HepG2 (cell line): ENCODE data around the gene STAB2. TPM values are rescaled to one million over a fixed set of nuclear protein-coding genes. Genes with fewer than 3 reads are reported as not detected.

Experiments
- ATAC-seq: fragments of 200-7000 bp; cut with Tn5 transposase; 3 replicates; pipeline ENCODE4 v1.9.1; 2020; ENCODE audit warnings: mild to moderate bottlenecking, moderate library complexity
- BruUV-seq: library from RNA; stranded (reverse); fragments of 400-500 nt; replicated peaks from 2 replicates; lab custom pipeline; 2021; lab: Mats Ljungman, UMichigan
- CTCF ChIA-PET: fragments of 300-600 bp; formaldehyde crosslinking; extraction: SDS; loops from one replicate; lab custom pipeline; 2021; ENCODE audit warnings: low total read pairs, inconsistent platforms, low intra/inter-chr PET ratio; lab: Yijun Ruan, JAX
- POLR2A ChIA-PET: fragments of 350-600 bp; sonication (Branson Sonifier 250); formaldehyde crosslinking; loops from one replicate; lab custom pipeline; 2020; ENCODE audit warnings: antibody characterized with exemption, inconsistent platforms; lab: Yijun Ruan, JAX
- DNase-seq: peaks from one replicate; pipeline ENCODE4 v3.0.0-alpha.2; 2015; ENCODE audit warnings: low spot score
- FAIRE-seq: peaks from 3 replicates; lab custom pipeline; 2011; peaks lifted over from hg19 to GRCh38; lab: Jason Lieb, UNC
- H2AFZ ChIP-seq: one replicate; pipeline ENCODE4 v1.6.1; 2011; ENCODE audit warnings: low read length, inconsistent platforms
- H3K27ac ChIP-seq: fragments of 300-600 bp; 3 replicates; pipeline ENCODE4 v1.8.0; 2011; ENCODE audit warnings: mixed run types, mild to moderate bottlenecking, mixed read lengths, low read length, inconsistent platforms; ENCODE audit not compliant: insufficient read depth; ENCODE audit errors: extremely low read length
- H3K27me3 ChIP-seq, 2 experiments: fragments of 200-600 bp in 1 of 2; 2 replicates in 1 of 2; 3 replicates in 1 of 2; pipeline versions ENCODE4 v1.6.0 to v1.8.0; 2011; ENCODE audit warnings: low read length in 2 of 2, mild to moderate bottlenecking in 2 of 2, moderate library complexity in 2 of 2, inconsistent platforms in 1 of 2; ENCODE audit not compliant: insufficient read depth in 2 of 2, control insufficient read depth in 1 of 2
- H3K36me3 ChIP-seq, 2 experiments: fragments of 200-600 bp in 1 of 2; replicated peaks in 1 of 2; 2 replicates in 1 of 2; 3 replicates in 1 of 2; pipeline versions ENCODE4 v1.5.1 to v1.8.0; 2011; ENCODE audit warnings: low read length in 2 of 2, inconsistent platforms in 1 of 2; ENCODE audit not compliant: insufficient read depth in 2 of 2, control insufficient read depth in 1 of 2
- H3K4me1 ChIP-seq: 2 replicates; pipeline ENCODE4 v1.5.1; 2012; ENCODE audit warnings: low read length, inconsistent platforms; ENCODE audit not compliant: insufficient read depth
- H3K4me2 ChIP-seq: 2 replicates; pipeline ENCODE4 v1.6.0; 2011; ENCODE audit warnings: low read depth, low read length, inconsistent platforms
- H3K4me3 ChIP-seq, 3 experiments: fragments of 200-600 bp in 1 of 3; sonication (generic), shearing (Covaris generic) in 1 of 3; replicated peaks in 1 of 3; 2 replicates each; pipeline ENCODE4 v1.5.1; 2011 to 2016; ENCODE audit warnings: low read length in 3 of 3, inconsistent platforms in 2 of 3, low read depth in 2 of 3, mild to moderate bottlenecking in 2 of 3, control low read depth in 1 of 3, mixed read lengths in 1 of 3; ENCODE audit not compliant: insufficient read depth in 1 of 3
- H3K79me2 ChIP-seq: one replicate; pipeline ENCODE4 v1.6.1; 2011; ENCODE audit warnings: low read length, inconsistent platforms; ENCODE audit not compliant: insufficient read depth
- H3K9ac ChIP-seq: 2 replicates; pipeline ENCODE4 v1.6.0; 2011; ENCODE audit warnings: mild to moderate bottlenecking, low read depth, low read length, inconsistent platforms; ENCODE audit not compliant: insufficient read depth
- H3K9me3 ChIP-seq: 2 replicates; pipeline ENCODE4 v1.5.1; 2012; ENCODE audit warnings: mild to moderate bottlenecking, low read length
- H4K20me1 ChIP-seq: 2 replicates; pipeline ENCODE4 v1.6.0; 2011; ENCODE audit warnings: inconsistent platforms, mild to moderate bottlenecking, low read length, moderate library complexity; ENCODE audit not compliant: insufficient read depth
- CCDC6 ChIP-seq: sonication (generic); formaldehyde crosslinking; IDR thresholded peaks from 2 replicates; pipeline ENCODE4 v1.8.1; 2022; ENCODE audit warnings: mild to moderate bottlenecking, missing genetic modification reagents, moderate library complexity
- JUNB ChIP-seq: sonication (generic); formaldehyde crosslinking; IDR thresholded peaks from 2 replicates; pipeline ENCODE4 v1.8.0; 2022; ENCODE audit warnings: missing genetic modification reagents, mild to moderate bottlenecking, borderline replicate concordance
- KDM2A ChIP-seq: sonication (generic); formaldehyde crosslinking; IDR thresholded peaks from 2 replicates; pipeline ENCODE4 v1.4.0; 2020; ENCODE audit warnings: low read depth, missing genetic modification reagents, borderline replicate concordance
- PTBP1 ChIP-seq: fragments of 200-400 bp; formaldehyde crosslinking; IDR thresholded peaks from 2 replicates; pipeline ENCODE4 v1.6.1; 2018; ENCODE audit warnings: low read length, low read depth; ENCODE audit not compliant: poor library complexity, severe bottlenecking
- TBX3 ChIP-seq: fragments of 450-650 bp; IDR thresholded peaks from 2 replicates; pipeline ENCODE4 v1.6.1; 2017; ENCODE audit warnings: antibody characterized with exemption, mild to moderate bottlenecking, inconsistent platforms, borderline replicate concordance
- WGBS: methylation state at CpG from one replicate; pipeline ENCODE4 v1.1.6; 2017; ENCODE audit warnings: low lambda C conversion rate; 5-methylcytosine and 5-hydroxymethylcytosine counted together
- in situ Hi-C: cut with HindIII; loops from 2 replicates; pipeline ENCODE4 v1.10.0; 2017; ENCODE audit warnings: low pct_unique_long_range_greater_than_20kb; ENCODE audit not compliant: extremely low pct_ligation_motif_present
- intact Hi-C: fragments of 100-400 bp; cut with micrococcal nuclease; formaldehyde crosslinking; loops from one replicate; pipeline ENCODE4 v1.10.0; 2022; ENCODE audit not compliant: unreplicated experiment
- polyA plus RNA-seq, 8 experiments: library from polyadenylated mRNA; depleted of rRNA in 3 of 8; stranded (reverse) in 7 of 8; unstranded in 1 of 8; fragments of >200 nt; fragmentation: Illumina TruSeq in 4 of 8; extraction: Trizol in 4 of 8; gene quantifications; 2 replicates each; pipeline versions ENCODE4 v1.2.1 to v1.2.3, GENCODE V29; 2011 to 2016; ENCODE audit warnings: low read depth in 4 of 8, missing spikeins in 1 of 8, mixed read lengths in 1 of 8; ENCODE audit not compliant: insufficient read depth in 1 of 8
- total RNA-seq, 5 experiments: library from RNA; depleted of rRNA; stranded (reverse); fragments of >200 nt; fragmentation: Illumina TruSeq; extraction: Trizol; gene quantifications; 2 replicates each; pipeline ENCODE4 v1.2.3, GENCODE V29; 2016; ENCODE audit warnings: low read depth in 1 of 5
- TF ChIP-seq, protein P1 (sequence below): sonication (generic); formaldehyde crosslinking; IDR thresholded peaks from 2 replicates; pipeline ENCODE4 v1.4.0; 2020; ENCODE audit warnings: missing genetic modification reagents
- TF ChIP-seq, protein P2 (sequence below): sonication (generic); formaldehyde crosslinking; IDR thresholded peaks from 2 replicates; pipeline ENCODE4 v1.5.0; 2020; ENCODE audit warnings: missing genetic modification reagents
- TF ChIP-seq, protein P3 (sequence below), 2 experiments: sonication (generic) in 1 of 2; formaldehyde crosslinking in 1 of 2; IDR thresholded peaks; 2 replicates each; pipeline versions ENCODE4 v1.4.0 to v1.6.1; 2018 to 2020; ENCODE audit warnings: missing genetic modification reagents in 2 of 2, borderline replicate concordance in 1 of 2, low read depth in 1 of 2, mild to moderate bottlenecking in 1 of 2, missing biosample characterization in 1 of 2
- TF ChIP-seq, protein P4 (sequence below): conservative IDR thresholded peaks from 2 replicates; pipeline ENCODE4 v1.6.1; 2018; ENCODE audit warnings: missing genetic modification reagents
- TF ChIP-seq, protein P5 (sequence below): IDR thresholded peaks from 2 replicates; pipeline ENCODE4 v1.6.1; 2016; ENCODE audit warnings: missing compliant biosample characterization, missing genetic modification reagents, borderline replicate concordance

The STAB2 gene
- total and polyA plus RNA-seq, 2 of the 13 experiments (the other 11 are each of a cell fraction or from before 2014, with no cell fraction given): not detected

DNA sequence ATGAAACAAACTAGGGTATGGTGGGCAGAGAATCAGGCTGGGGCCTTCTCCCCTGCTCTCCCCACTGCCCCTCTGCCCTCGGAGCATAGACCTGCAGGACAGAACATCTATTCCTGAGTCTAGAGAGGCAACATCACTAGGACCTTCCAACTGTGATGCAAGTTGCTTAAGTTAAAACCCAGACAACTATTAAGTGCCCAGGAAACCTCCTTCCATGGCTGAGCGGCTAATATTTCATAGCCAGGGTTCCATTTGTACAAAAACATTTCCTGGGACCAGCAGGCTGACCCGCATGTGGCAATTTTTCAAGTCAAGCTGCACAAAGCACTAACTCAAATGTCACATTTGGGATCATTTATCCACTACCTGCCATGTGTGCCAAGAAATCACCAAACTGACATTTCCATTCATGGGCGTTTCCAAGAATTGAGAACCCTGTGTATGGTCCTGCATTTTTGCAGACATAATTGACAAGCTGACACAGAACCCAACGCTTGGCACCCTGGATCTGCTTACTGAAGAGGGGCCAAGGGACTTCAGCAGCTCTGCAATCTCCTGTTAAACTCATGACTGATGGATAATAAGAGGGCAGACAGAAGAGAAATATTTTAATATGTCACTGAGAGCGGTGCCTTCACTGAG, 221.3 kb downstream of the STAB2 start:
- Histone ChIP-seq H3K79me2 (no peaks in the 10 kb centered on the region), H3K9me3 (no peaks in the 10 kb centered on the region), H3K4me2 (no peak overlapping the region), H3K36me3 (peaks cover 15 to 22% of the 10 kb centered on the region in 2 experiments), H3K9ac (no peak overlapping the region), H3K4me1 (peaks cover 27% of the 10 kb centered on the region), H4K20me1 (no peaks in the 10 kb centered on the region; the same call in 1 of the 2 replicates), H2AFZ (no peak overlapping the region), H3K4me3 (no peak overlapping the region), H3K27ac (no peak overlapping the region), H3K27me3 (no peaks in the 10 kb centered on the region)
- 93% methylated on average over 5 of the region's 6 CpGs for WGBS
- no peak for ATAC-seq
- intact Hi-C loops: no loop called here
- no peak for FAIRE-seq
- ChIA-PET POLR2A (no interaction called here), CTCF (no interaction called here)
- no peak for DNase-seq
- no TSS peak for BruUV-seq
- in situ Hi-C loops: no loop called here
- TF ChIP-seq TBX3 (no peak), JUNB (CRISPR knock-in tag) (no peak), KDM2A (CRISPR knock-in tag) (no peak), PTBP1 (no peak), CCDC6 (CRISPR knock-in tag) (no peak)
- TF ChIP-seq, protein P1, sequence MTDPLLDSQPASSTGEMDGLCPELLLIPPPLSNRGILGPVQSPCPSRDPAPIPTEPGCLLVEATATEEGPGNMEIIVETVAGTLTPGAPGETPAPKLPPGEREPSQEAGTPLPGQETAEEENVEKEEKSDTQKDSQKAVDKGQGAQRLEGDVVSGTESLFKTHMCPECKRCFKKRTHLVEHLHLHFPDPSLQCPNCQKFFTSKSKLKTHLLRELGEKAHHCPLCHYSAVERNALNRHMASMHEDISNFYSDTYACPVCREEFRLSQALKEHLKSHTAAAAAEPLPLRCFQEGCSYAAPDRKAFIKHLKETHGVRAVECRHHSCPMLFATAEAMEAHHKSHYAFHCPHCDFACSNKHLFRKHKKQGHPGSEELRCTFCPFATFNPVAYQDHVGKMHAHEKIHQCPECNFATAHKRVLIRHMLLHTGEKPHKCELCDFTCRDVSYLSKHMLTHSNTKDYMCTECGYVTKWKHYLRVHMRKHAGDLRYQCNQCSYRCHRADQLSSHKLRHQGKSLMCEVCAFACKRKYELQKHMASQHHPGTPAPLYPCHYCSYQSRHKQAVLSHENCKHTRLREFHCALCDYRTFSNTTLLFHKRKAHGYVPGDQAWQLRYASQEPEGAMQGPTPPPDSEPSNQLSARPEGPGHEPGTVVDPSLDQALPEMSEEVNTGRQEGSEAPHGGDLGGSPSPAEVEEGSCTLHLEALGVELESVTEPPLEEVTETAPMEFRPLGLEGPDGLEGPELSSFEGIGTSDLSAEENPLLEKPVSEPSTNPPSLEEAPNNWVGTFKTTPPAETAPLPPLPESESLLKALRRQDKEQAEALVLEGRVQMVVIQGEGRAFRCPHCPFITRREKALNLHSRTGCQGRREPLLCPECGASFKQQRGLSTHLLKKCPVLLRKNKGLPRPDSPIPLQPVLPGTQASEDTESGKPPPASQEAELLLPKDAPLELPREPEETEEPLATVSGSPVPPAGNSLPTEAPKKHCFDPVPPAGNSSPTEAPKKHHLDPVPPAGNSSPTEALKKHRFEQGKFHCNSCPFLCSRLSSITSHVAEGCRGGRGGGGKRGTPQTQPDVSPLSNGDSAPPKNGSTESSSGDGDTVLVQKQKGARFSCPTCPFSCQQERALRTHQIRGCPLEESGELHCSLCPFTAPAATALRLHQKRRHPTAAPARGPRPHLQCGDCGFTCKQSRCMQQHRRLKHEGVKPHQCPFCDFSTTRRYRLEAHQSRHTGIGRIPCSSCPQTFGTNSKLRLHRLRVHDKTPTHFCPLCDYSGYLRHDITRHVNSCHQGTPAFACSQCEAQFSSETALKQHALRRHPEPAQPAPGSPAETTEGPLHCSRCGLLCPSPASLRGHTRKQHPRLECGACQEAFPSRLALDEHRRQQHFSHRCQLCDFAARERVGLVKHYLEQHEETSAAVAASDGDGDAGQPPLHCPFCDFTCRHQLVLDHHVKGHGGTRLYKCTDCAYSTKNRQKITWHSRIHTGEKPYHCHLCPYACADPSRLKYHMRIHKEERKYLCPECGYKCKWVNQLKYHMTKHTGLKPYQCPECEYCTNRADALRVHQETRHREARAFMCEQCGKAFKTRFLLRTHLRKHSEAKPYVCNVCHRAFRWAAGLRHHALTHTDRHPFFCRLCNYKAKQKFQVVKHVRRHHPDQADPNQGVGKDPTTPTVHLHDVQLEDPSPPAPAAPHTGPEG (CRISPR knock-in tag): no peak
- TF ChIP-seq, protein P2, sequence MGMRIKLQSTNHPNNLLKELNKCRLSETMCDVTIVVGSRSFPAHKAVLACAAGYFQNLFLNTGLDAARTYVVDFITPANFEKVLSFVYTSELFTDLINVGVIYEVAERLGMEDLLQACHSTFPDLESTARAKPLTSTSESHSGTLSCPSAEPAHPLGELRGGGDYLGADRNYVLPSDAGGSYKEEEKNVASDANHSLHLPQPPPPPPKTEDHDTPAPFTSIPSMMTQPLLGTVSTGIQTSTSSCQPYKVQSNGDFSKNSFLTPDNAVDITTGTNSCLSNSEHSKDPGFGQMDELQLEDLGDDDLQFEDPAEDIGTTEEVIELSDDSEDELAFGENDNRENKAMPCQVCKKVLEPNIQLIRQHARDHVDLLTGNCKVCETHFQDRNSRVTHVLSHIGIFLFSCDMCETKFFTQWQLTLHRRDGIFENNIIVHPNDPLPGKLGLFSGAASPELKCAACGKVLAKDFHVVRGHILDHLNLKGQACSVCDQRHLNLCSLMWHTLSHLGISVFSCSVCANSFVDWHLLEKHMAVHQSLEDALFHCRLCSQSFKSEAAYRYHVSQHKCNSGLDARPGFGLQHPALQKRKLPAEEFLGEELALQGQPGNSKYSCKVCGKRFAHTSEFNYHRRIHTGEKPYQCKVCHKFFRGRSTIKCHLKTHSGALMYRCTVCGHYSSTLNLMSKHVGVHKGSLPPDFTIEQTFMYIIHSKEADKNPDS: no peak
- TF ChIP-seq, protein P3, sequence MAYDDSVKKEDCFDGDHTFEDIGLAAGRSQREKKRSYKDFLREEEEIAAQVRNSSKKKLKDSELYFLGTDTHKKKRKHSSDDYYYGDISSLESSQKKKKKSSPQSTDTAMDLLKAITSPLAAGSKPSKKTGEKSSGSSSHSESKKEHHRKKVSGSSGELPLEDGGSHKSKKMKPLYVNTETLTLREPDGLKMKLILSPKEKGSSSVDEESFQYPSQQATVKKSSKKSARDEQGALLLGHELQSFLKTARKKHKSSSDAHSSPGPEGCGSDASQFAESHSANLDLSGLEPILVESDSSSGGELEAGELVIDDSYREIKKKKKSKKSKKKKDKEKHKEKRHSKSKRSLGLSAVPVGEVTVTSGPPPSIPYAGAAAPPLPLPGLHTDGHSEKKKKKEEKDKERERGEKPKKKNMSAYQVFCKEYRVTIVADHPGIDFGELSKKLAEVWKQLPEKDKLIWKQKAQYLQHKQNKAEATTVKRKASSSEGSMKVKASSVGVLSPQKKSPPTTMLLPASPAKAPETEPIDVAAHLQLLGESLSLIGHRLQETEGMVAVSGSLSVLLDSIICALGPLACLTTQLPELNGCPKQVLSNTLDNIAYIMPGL (CRISPR knock-in tag; IDR thresholded peaks at IDR 0.05; ENCODE audit: borderline replicate concordance in 1 of 2, low read depth in 1 of 2): no peak
- TF ChIP-seq, protein P4, sequence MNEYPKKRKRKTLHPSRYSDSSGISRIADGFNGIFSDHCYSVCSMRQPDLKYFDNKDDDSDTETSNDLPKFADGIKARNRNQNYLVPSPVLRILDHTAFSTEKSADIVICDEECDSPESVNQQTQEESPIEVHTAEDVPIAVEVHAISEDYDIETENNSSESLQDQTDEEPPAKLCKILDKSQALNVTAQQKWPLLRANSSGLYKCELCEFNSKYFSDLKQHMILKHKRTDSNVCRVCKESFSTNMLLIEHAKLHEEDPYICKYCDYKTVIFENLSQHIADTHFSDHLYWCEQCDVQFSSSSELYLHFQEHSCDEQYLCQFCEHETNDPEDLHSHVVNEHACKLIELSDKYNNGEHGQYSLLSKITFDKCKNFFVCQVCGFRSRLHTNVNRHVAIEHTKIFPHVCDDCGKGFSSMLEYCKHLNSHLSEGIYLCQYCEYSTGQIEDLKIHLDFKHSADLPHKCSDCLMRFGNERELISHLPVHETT: no peak
- TF ChIP-seq, protein P5, sequence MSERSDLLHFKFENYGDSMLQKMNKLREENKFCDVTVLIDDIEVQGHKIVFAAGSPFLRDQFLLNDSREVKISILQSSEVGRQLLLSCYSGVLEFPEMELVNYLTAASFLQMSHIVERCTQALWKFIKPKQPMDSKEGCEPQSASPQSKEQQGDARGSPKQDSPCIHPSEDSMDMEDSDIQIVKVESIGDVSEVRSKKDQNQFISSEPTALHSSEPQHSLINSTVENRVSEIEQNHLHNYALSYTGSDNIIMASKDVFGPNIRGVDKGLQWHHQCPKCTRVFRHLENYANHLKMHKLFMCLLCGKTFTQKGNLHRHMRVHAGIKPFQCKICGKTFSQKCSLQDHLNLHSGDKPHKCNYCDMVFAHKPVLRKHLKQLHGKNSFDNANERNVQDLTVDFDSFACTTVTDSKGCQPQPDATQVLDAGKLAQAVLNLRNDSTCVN (CRISPR knock-in tag): no peak
